ENCODE measurements around the gene TNS1.

TNS1 gene

GRCh38 chr2:217972490-217972889 lies 30.3 kb downstream of the TNS1 start:
- no peaks in the 10 kb centered on the region for H3K9me3 ChIP-seq
- H3K36me3 ChIP-seq = peaks cover 40% of the 10 kb centered on the region
- H3K27me3 ChIP-seq = no peaks in the 10 kb centered on the region
- DNase-seq = no peak
- H3K4me3 ChIP-seq (ENCODE audit: low read depth, low read length) = no peak overlapping the region
- no peak for TF ChIP-seq CTCF (IDR thresholded peaks at IDR 0.05; ENCODE audit: low read depth, low read length)
- no peaks in the 10 kb centered on the region for H3K4me1 ChIP-seq

DNA sequence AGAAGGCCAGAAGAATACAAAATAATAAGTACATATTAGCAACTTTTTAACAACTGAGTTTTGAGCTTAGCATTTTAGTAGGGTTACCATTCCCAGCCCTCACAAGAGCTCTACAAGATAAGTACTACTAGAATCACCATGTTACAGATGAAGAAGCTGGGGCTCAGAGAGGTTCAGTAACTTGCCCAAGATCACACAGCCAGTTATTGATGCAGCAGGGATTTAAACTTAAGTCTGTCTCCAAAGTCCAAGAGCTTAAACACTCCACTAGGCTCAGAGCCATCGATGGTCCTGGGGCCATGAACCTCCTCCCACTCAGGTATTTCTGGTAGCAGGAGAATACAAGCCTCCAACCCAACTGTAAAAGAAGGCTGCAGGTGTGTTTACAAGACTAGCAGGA lies 30.8 kb downstream of the TNS1 start:
- H3K4me1 ChIP-seq = no peaks in the 10 kb centered on the region
- H3K9me3 ChIP-seq = no peaks in the 10 kb centered on the region
- H3K4me3 ChIP-seq (ENCODE audit: low read depth, low read length) = no peak overlapping the region
- TF ChIP-seq CTCF (IDR thresholded peaks at IDR 0.05; ENCODE audit: low read depth, low read length) = no peak
- H3K36me3 ChIP-seq = peaks cover 36% of the 10 kb centered on the region
- no peak for DNase-seq
- H3K27me3 ChIP-seq = no peaks in the 10 kb centered on the region

DNA sequence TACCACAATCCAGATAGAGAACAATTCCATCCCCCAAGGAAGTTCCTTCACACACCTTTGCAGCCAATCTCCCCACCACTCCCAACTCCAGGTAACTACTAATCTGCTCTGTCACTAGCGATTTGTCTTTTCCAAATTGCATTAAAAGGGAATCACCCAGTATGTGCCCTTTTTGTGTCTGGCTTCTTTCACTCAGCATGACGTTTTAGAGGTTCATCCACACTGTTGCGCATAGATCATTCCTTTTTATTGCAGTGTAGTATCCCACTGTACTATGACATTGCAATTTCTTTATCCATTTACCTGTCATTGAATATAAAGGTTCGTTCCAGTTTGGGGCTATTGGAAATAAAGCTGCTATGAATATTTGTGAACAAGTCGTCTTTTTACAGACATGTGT lies 31.6 kb downstream of the TNS1 start:
- no peaks in the 10 kb centered on the region for H3K9me3 ChIP-seq
- no peaks in the 10 kb centered on the region for H3K4me1 ChIP-seq
- TF ChIP-seq CTCF (IDR thresholded peaks at IDR 0.05; ENCODE audit: low read depth, low read length) = no peak
- DNase-seq = no peak
- H3K36me3 ChIP-seq = peaks cover 34% of the 10 kb centered on the region
- H3K4me3 ChIP-seq (ENCODE audit: low read depth, low read length) = no peak overlapping the region
- H3K27me3 ChIP-seq = no peaks in the 10 kb centered on the region

DNA sequence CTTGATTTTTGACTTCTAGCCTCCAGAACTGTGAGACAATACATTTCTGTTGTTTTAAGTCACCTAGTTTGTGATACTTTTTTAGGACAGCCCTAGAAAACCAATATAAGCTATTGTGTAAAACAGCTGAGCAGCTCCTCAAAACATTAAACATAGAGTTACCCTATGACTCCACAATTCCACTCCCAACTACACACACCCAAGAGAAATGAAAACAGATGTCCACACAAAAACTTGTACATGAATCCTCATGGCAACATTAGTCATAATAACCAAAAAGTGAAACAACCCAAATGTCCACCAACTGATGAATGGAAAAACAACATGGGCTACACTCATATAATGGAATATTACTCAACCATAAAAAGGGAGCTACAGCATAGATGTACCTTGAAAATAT lies 32.6 kb downstream of the TNS1 start:
- H3K4me3 ChIP-seq (ENCODE audit: low read depth, low read length) = no peak overlapping the region
- H3K9me3 ChIP-seq = no peaks in the 10 kb centered on the region
- no peak for TF ChIP-seq CTCF (IDR thresholded peaks at IDR 0.05; ENCODE audit: low read depth, low read length)
- DNase-seq = no peak
- peaks cover 1% of the 10 kb centered on the region; the same call in 1 of the 2 replicates for H3K4me1 ChIP-seq
- no peaks in the 10 kb centered on the region for H3K27me3 ChIP-seq
- H3K36me3 ChIP-seq = peaks cover 30% of the 10 kb centered on the region

GRCh38 chr2:217969588-217969987 lies 33.2 kb downstream of the TNS1 start:
- TF ChIP-seq CTCF (IDR thresholded peaks at IDR 0.05; ENCODE audit: low read depth, low read length) = no peak
- Histone ChIP-seq H3K36me3 (peaks cover 29% of the 10 kb centered on the region), H3K9me3 (no peaks in the 10 kb centered on the region), H3K27me3 (no peaks in the 10 kb centered on the region), H3K4me3 (ENCODE audit: low read depth, low read length) (no peak overlapping the region), H3K4me1 (peaks cover 6% of the 10 kb centered on the region; the same call in 1 of the 2 replicates)
- DNase-seq = no peak

GRCh38 chr2:217968023-217968422 lies 34.8 kb downstream of the TNS1 start:
- Histone ChIP-seq H3K4me3 (ENCODE audit: low read depth, low read length) (no peak overlapping the region), H3K4me1 (peaks cover 10% of the 10 kb centered on the region; the same call in 1 of the 2 replicates), H3K9me3 (no peaks in the 10 kb centered on the region), H3K36me3 (peaks cover 32% of the 10 kb centered on the region), H3K27me3 (no peaks in the 10 kb centered on the region)
- DNase-seq = no peak
- no peak for TF ChIP-seq CTCF (IDR thresholded peaks at IDR 0.05; ENCODE audit: low read depth, low read length)

Measured in BE2C (cell line).